GM12873 (cell line): Measurements from ENCODE around the gene DOCK10.

Experiments used
- CTCF ChIP-seq: IDR thresholded peaks from 2 replicates; pipeline ENCODE4 v1.5.1; 2012; ENCODE audit warnings: low read depth, mild to moderate bottlenecking, moderate library complexity, low read length, control low read depth; ENCODE audit not compliant: insufficient read depth; ENCODE audit errors: missing control alignments

Gene DOCK10

GRCh38 chr2:225002039-225002655, 40.1 kb downstream of the DOCK10 start:
- peak; percentile 85 for TF ChIP-seq CTCF

- no peak for TF ChIP-seq CTCF
Measured at GRCh38 chr2:224999754-225000153, 42.5 kb downstream of the DOCK10 start.

- no peak for TF ChIP-seq CTCF
Measured at GRCh38 chr2:224999321-224999720, 42.9 kb downstream of the DOCK10 start.

GRCh38 chr2:224997802-224998201, 44.5 kb downstream of the DOCK10 start:
- TF ChIP-seq CTCF = no peak

GRCh38 chr2:224995419-224995818, 46.8 kb downstream of the DOCK10 start:
- TF ChIP-seq CTCF = no peak

- no peak for TF ChIP-seq CTCF
Measured at GRCh38 chr2:224994242-224994823, 47.9 kb downstream of the DOCK10 start.

- no peak for TF ChIP-seq CTCF
Measured at GRCh38 chr2:224990710-224991109, 51.6 kb downstream of the DOCK10 start.

GRCh38 chr2:224987733-224988132, 54.5 kb downstream of the DOCK10 start:
- TF ChIP-seq CTCF = no peak
